Measurements from ENCODE around the gene POU2AF2.
"Not testable (repeated sequence)": the region's sequence is repeated elsewhere in the genome, so short reads cannot be mapped to it uniquely, and the experiment has no call there.

Gene POU2AF2, protein sequence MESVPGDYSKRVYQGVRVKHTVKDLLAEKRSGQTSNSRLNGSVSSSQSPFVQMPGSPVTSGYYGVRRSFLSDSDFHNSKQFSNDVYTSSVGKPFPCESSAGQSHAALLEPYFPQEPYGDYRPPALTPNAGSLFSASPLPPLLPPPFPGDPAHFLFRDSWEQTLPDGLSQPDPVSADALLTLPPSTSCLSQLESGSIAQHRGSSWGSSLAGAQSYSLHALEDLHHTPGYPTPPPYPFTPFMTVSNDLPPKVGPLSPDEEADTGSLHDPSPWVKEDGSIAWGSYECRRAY

DNA sequence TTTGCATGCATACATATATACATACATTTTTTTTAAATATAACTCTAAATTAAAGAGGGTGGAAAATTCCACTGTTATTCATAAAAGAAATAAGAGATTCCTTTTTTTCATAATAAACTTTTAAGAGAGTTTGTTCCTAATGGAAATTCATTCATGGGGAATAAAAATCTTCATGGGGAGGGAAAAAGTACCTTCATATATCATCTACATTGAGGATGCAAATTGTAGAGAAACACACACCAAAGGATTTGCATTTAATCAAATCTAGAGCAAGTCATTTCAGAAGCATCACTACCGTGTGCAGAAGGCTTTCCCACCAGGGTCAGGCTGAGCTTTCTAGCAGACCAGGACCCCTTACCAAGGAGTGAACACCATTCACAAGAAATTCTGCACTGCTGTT lies at the start of gene POU2AF2:
POU2AF2 (plus strand) TSS at position 301 of the 400 bp plus-strand sequence. CDS start 129 bp downstream, outside the sequence.
- DNase-seq, result no peak

DNA sequence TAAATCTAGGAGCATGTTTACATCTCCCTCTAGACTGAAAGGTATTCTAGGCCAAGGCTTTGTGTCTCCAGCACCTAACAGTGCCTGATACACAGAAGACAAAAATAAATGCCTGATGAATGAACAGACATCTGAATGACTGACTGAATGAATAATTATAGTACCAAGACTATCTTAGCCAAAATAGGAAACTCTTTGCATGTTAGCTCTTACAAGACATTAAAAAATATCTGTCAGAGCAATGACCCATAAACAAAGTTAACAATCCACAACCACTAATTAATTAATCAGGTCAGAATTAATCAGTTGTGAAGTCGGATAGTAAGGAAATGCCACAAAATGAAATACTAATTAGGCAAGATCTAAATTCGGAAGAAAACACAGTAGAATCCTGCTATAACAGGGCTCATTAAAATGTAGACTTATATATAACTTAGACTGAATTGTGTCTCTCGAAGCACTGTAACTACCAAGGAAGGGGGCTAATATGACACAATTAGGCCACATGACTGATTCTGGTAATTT lies 45.5 kb upstream of the POU2AF2 start:
- peak; percentile 50 for DNase-seq

DNA sequence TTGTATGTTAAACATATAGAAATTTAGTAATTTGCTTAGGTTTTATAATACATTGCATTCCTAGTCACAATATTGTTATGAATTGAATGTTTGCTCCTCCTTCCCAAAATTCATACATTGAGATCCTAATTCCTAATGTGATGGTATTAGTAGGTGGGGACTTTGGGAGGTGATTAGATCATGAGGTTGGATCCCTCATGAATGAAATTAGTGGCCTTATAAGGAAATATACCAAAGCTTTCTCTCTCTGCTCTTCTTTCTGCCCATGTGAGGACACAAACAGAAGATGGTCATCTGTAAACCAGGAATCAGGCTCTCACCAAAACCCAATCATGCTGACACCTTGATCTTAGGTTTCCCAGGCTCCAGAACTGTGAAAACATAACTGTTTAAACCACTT lies 41.3 kb upstream of the POU2AF2 start:
- no peak for DNase-seq

DNA sequence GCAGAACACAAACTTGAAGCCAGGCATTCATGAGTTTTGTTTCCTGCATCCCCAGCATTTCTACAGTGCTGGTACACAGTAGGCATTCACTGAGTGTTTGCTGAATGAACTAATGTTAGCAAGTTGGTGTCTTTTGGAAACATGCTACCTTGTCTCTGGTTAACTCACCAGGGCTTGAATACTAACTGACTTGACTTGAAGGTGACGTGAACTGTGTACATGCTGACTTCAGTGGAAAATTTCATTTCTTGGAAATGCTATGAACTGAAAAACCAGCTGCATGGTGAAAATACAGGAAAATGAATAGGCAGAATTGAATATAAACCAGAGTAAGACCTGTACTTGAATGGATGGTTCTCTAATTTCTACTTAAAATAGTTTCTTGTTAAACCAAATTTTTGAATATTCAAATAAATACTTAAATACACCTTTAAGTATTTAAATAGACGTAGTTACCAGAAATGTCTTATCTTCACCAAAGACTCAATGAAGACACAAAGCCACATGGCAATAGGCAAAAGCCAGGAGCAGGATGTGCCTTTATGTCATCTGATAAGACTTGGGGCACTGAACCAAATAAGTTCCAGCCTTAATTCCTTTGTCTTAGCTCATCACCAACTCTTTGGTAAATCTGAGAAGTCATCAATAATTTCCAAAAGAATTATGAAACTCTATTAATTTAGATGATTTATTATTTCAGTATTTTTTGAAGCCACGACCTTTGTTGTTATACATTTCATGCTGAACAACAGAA lies 39.7 kb upstream of the POU2AF2 start:
- no peak for DNase-seq

DNA sequence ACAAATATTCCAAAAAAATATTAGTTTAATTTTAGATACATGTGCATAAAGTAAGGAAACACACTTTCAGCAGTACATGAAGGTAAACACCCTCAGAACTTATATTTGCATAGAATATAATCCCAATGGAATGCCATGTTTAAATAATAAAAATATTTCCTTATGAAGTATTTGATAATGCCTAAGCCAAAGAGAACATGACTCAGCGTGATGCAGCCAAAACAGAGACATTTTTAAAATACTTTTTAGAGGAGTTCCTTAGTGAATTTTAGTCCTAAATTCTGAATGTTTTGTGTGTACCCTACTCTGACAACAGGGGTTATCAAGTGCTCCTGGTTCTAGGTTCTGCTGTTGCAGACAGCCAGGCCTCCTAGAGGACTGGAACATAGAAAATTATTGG lies 39.1 kb upstream of the POU2AF2 start:
- DNase-seq, result no peak

DNA sequence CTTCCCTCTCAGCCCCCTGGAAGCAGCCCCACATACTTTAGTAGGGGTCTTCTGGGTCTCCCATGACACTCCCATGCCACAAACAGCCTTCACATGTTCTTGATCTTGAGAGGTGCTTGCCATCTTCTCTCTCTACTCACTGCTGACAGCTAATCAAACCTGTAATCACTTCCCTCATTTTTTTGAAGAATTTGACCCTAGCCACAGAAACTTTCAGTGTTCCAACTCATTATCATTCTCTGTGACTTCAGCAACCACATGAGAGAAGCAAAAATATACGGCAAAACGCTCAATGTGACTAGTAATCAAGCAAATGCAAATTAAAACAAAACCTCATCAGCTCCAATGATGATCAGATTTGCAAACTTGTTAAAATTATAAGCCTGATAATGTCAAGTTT lies 38.3 kb upstream of the POU2AF2 start:
- no peak for DNase-seq

DNA sequence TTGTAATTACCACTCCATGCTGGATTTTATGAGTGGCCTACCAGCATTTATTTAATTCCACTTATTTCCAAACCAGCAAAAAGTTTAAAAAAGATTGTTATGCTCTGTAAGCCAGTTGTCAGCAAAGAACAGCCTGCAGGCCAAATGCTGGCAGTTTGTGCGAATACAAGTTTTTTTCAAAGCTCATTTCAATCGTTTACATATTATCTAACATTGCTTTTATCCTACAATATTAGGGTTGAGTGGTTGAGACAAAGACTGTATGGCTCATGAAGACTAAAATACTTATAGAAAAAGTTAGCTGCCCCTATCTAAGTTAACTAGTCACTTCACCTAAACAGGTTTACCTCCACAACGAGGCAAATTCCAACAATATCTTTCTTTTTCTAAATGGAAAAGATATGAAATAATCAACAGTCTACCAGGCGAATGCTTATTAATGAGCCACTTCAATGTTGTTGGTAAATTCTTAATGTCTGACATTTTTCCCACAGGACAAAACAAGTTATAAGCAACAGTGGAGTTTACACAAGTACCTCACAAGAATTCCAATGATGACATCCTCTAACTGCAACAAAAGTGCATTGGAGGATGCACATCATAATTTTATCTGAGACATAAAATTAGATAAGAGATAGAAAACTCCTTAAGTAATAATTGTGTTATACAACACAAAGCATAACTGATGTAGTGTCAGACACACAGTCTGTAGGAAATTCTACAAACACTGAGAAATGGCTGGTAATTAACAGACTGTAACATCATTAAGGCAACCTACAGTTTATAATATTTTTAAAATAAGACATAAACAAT lies 35.8 kb upstream of the POU2AF2 start:
- DNase-seq, result no peak

DNA sequence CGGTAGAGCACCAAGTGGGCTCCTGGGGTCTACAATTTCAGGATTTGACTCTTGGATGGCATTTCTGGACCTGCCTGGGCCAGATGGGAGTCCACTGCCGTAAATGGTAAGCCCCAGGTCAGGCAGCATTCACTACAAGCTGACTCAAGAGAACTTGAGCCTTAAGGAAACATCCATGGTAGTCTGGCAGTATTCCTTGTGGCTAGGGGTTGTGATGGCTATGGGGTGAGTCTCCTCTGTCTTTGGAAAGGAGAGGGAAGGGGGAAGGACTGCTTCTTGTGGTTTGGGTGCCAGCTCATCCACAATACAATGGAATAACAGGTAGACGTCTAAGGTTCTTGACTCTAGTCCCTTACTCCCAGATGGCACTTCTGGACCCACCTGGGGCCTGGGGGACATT lies 32.3 kb upstream of the POU2AF2 start:
- DNase-seq, result no peak

DNA sequence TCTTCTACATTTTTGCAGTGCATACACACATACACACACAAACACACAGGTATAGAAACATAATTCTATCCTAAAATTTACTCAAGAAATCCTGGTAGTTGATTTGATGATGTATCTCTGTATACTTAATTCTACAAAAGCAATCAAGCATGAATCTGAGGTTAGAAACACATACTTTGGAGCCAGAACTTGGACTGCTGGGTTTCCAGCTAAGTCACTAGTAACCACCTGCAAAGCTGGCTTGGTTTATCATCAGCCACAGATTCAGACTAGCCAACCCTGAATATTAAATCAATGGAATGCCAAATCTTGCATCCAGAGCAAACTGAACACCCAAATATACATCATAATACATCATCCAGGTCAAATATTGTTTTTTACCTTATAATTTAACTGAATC lies 24.8 kb upstream of the POU2AF2 start:
- no peak for DNase-seq

DNA sequence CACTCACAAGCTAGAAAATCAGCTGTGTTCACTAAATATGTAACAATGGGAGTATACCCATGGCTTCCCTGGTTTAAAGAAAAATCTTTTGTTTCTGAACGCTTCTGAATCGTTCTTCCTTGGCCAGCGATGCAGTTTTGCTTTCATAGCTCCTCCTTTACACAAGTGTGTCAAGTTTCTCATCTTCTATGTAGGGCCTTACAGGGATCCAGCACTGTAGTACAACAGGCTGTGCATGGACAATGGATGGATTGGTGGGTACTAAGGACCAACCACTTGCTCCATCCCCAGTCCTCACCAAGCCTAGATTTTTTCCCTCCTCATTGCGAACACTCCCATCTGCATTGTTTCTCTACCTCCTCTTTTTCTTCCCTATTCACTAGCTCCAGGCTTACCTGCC lies 24.3 kb upstream of the POU2AF2 start:
- no peak for DNase-seq

DNA sequence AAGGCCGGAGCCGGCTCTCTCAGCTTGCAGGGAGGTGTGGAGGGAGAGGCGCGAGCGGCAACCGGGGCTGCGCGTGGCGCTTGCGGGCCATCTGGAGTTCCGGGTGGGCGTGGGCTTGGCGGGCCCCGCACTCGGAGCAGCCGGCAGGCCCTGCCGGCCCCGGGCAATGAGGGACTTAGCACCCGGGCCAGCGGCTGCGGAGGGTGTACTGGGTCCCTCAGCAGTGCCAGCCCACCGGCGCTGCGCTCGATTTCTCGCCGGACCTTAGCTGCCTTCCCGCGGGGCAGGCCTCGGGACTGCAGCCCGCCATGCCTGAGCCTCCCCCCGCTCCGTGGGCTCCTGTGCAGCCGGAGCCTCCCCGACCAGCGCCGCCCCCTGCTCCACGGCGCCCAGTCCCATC lies 23.6 kb upstream of the POU2AF2 start:
- not testable (repeated sequence) for DNase-seq

DNA sequence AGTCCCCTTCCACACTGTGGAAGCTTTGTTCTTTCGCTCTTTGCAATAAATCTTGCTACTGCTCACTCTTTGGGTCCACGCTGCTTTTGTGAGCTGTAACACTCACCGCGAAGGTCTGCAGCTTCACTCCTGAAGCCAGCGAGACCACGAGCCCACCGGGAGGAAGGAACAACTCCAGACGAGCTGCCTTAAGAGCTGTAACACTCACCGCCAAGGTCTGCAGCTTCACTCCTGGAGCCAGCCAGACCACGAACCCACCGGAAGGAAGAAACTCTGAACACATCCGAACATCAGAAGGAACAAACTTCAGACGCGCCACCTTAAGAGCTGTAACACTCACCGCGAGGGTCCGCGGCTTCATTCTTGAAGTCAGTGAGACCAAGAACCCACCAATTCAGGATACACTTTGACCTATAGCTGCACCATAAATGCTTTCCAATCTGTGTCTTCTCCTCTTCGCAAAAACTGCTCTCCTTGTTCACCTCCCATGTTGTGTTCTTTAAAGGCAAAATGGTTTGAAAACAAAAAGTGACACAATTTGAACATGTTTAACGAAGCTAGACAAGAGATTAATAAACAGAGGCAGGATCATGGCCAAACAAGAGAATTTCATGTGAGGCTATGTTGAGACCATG lies 22.6 kb upstream of the POU2AF2 start:
- not testable (repeated sequence) for DNase-seq

DNA sequence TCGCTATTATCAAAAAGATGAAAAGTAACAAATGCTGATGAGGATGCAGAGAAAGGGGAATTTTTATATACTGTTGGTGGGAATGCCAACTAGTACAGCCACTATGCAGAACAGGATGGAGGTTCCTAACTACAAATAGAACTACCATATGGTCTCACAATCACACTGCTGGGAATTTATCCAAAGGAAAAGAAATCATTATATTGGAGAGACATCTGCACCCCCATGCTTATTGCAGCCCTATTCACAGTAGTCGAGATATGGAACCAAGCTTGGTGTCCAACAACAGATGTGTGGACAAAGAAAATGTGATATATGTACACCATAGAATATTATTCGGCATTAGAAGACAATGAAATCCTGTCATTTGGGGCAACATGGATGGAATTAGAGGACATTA lies 19.6 kb upstream of the POU2AF2 start:
- DNase-seq, result no peak

DNA sequence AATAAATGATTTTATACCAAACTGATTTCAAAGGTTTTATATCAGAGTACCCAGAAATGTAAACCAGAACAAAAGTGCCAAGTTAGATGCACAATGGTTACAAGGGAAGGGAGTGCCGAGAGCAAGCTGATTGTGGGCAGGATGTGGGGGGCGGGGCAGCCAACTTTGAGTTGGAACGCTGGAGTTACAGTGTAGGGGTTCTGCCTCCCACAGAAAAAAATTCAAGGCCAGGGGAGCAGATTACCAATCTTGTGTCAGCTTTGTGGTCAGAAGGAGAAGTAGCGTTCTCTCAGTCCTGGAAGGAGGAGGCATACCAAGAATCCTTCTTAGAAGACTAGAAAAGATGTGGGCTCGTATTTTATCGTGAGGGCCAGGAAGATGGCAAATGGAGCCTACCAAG lies 15.9 kb upstream of the POU2AF2 start:
- no peak for DNase-seq

DNA sequence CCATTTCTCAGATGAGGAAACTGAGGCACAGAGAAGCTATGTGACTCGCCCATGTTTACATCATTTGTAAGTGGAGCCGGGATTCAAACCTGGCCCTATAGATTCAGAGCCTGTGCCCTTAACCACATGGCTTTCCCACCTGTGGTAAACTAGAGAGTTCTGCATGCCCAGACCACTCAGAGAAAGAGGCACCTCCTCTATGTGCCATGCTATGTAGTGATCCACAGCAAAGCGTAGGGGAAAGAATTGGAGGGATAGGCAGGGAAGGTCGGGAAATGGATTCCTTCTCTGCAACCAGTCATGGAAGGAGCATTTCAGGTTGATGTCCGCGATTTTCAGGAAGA lies 15.4 kb upstream of the POU2AF2 start:
- DNase-seq, result no peak

DNA sequence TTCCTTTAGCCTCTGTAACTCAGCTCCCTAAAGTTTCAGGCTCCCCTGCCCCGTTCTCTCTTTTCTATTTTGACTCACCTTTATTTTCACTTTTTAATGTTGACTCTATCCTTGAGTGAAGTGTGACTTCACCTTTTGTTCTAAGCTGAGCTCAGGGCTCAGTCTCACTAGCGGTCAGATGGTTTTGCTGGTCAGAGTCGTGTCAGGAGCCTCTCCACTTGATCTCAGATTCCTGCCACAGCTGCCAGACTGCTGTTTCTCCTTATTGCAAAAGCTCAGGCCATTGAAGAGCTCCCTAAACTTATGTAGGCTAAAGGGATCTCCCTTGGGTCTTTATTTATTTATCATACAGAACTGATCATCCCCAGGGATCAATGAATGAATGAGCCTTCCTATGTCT lies 13.7 kb upstream of the POU2AF2 start:
- no peak for DNase-seq

DNA sequence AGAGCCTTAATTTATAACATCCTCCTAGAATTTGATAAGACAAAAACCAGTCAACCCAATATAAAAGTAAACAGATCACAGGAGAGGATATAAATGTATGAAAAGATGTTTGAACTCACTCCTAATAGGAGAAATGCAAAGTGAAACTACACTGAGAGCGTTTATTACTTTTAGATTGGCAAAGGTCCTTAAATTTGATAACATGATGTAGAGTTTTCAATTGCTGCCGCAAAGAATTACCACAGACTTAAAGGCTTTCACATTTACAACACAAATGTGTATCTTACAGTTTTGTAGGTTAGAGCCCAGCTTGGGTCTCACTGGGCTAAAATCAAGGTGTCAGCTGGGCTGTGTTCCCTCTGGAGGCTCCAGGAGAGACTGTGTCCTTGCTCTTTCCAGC lies 9.1 kb upstream of the POU2AF2 start:
- DNase-seq, result no peak

DNA sequence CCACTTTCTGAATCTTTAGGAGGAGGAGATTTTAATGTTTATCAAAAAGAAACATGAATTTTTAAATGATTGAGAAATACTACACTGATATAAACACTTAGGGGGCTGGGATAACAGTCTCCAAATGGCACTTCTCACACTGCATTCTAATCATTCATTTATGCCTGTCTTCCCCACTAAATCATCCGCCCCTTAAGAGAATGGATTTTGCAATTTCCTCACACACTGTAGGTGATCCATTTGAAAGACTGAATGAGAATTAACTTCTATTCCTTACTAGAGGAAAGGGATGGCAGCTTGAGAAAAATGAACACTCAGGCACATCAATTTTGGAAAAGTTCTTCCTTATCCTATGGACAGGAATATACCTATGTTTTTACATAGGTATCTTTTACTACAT lies 7.6 kb upstream of the POU2AF2 start:
- no peak for DNase-seq

DNA sequence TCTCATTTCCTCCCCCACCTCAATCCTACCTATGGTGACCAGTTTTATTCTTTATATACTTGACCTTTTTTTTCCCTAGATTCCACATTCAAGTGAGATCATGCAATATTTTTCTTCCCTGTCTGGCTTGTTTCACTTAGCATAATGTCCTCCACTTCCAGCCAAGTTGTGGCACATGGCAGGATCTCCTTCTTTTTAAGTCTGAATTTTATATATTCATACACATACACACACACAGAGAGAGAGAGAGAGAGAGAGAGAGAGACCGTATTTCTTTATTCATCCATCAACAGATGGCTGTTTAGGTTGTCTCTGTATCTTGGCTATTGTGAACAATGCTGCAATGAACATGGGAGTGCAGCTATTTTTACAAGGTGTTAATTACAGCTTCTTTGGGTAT lies 1.4 kb downstream of the POU2AF2 start:
- no peak for DNase-seq

DNA sequence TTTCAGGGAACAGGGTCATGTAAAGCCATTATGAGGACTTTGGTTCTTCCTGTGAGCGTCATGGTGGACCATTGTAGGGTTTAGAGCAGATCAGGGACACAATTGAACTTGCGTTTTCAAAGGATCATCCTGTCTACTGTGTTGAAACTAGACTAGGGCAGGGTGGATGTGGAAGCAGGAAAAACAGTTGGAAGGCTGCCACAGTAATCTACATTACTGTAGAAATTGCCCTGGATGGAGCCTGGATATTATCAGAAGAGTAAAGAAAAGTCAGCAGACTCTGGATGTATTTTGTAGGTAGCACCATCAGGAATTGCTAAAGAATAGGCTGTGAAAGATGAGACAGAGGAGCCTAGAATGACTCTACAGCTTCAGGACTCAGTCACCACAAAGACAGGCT lies 5.4 kb downstream of the POU2AF2 start:
- no peak for DNase-seq

DNA sequence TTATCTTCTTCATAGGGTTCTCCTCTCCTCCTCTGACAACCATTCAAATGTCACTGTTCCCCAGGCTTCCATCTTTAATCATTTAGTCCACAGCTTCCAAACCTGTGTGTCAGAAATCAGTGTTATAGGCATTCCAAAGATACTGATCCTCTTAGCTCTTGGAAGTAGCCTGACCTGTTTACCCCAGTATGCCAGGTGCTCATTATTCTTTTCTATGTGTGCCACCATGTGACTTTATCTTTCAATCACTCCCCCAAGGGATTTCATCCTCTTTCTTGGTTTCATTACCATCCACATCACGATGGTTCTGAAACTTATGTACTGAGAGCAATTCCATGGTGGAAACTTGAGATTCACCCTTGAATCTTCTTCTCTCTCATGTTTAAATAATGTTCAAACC lies 7.6 kb downstream of the POU2AF2 start:
- no peak for DNase-seq

DNA sequence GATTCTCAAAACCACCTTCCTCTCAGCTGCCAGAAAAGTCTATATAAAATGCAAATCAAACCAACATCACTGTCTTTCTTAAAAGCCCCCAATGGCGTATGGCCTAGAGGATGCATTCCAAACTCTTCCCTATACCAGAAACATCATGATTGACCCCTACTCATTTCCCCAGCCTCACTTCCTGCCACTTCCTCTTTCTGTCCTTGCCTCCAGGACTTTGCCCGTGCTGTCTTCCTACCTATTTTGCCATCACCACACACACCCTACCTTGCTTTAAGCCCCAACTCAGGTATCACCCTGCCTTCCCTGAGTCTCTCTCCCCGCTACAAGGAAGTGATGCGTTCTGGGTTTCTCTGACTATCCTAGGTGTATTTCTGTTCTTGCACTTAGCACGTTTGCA lies 8.1 kb downstream of the POU2AF2 start:
- DNase-seq, result no peak

DNA sequence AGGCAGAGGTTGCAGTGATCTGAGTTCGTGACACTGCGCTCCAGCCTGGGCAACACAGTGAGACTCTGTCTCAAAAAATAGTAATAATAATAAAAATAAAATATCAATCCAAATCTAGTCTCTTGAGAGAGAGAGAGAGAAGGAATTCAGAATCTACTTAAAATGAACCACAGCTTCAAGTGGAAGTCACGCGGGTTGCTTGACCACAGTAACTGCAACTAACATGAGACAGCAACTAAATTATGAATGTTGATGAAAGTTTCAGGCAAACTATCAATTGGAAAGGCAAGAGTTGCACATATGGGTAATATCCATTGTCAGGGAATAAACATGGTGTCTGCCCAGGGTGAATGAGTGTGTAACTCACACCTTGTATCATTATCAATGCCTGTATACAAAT lies 12.5 kb downstream of the POU2AF2 start:
- DNase-seq, result no peak

All from retina (tissue), 1 donor.